Esophagus muscularis mucosa (tissue), 4 donors: ENCODE data around the gene NELFCD. TPM values are rescaled to one million over a fixed set of nuclear protein-coding genes. Genes with fewer than 3 reads are reported as not detected.

Experiments used
- DNase-seq: peaks from one replicate; pipeline ENCODE4 v3.0.0-alpha.2; 2017; ENCODE audit errors: extremely low spot score
- H3K27ac ChIP-seq, 4 donors: fragments of 200-600 bp; sonication (generic); replicated peaks in 1 of 4; 1 replicate in 3 of 4; 2 replicates in 1 of 4; pipeline ENCODE4 v1.5.1; 2016 to 2019; ENCODE audit warnings: mild to moderate bottlenecking in 1 of 4
- H3K27me3 ChIP-seq, 4 donors: fragments of 200-600 bp; sonication (generic); one replicate each; pipeline versions ENCODE4 v1.5.1 to v1.6.0; 2016 to 2019
- H3K36me3 ChIP-seq, 4 donors: fragments of 200-600 bp; sonication (generic); one replicate each; pipeline ENCODE4 v1.5.1; 2016 to 2019
- H3K4me1 ChIP-seq, 4 donors: fragments of 200-600 bp; sonication (generic); one replicate each; pipeline ENCODE4 v1.5.1; 2016 to 2019
- H3K4me3 ChIP-seq, 4 donors: fragments of 200-600 bp; sonication (generic); 1 replicate in 2 of 4; 2 replicates in 2 of 4; pipeline ENCODE4 v1.5.1; 2016 to 2019; ENCODE audit warnings: mild to moderate bottlenecking in 4 of 4, moderate library complexity in 1 of 4
- H3K9me3 ChIP-seq, 4 donors: fragments of 200-600 bp; sonication (generic); 1 replicate in 3 of 4; 2 replicates in 1 of 4; pipeline ENCODE4 v1.5.1; 2016 to 2019
- CTCF ChIP-seq, 3 experiments: fragments of 200-600 bp in 2 of 3; fragments of 450-650 bp in 1 of 3; sonication (generic) in 2 of 3; IDR thresholded peaks; one replicate each; pipeline ENCODE4 v1.5.1; 2017 to 2019; ENCODE audit warnings: antibody characterized with exemption in 3 of 3, mild to moderate bottlenecking in 2 of 3, moderate library complexity in 1 of 3
- EP300 ChIP-seq: sonication (generic); formaldehyde crosslinking; IDR thresholded peaks from one replicate; pipeline ENCODE4 v1.6.1; 2017; ENCODE audit warnings: antibody characterized with exemption
- POLR2A ChIP-seq: fragments of 450-650 bp; IDR thresholded peaks from one replicate; pipeline ENCODE4 v1.6.1; 2017; ENCODE audit warnings: antibody characterized with exemption, moderate library complexity, mild to moderate bottlenecking, low read depth
- POLR2AphosphoS5 ChIP-seq, 2 donors: sonication (generic); formaldehyde crosslinking; IDR thresholded peaks; one replicate each; pipeline ENCODE4 v1.6.1; 2017; ENCODE audit warnings: antibody characterized with exemption in 2 of 2
- WGBS: methylation state at CpG from one replicate; pipeline ENCODE4 v1.1.5; 2018; 5-methylcytosine and 5-hydroxymethylcytosine counted together
- intact Hi-C: fragments of 100-400 bp; cut with DNase I; formaldehyde crosslinking; loops from one replicate; pipeline ENCODE4 v1.15.1; 2023
- total RNA-seq, 4 donors: library from RNA; depleted of rRNA; stranded (reverse); fragments of >200 nt; gene quantifications; one replicate each; pipeline versions ENCODE4 v1.1.0 to v1.2.1, GENCODE V29; 2016

The NELFCD gene
- total RNA-seq, 4 donors from 2014 or later, result 30.5 to 41.5 (median 34.9) TPM

GRCh38 chr20:59033616-59034165, 52.6 kb downstream of the NELFCD start:
- H3K4me1 ChIP-seq, result peaks cover 28 to 39% (median 35%) of the 10 kb centered on the region in 4 donors
- TF ChIP-seq CTCF (IDR thresholded peaks at IDR 0.05), result no peak
- no peak for TF ChIP-seq POLR2AphosphoS5 (IDR thresholded peaks at IDR 0.05)
- TF ChIP-seq EP300, result no peak
- TF ChIP-seq POLR2A, result no peak
- H3K9me3 ChIP-seq, result no peaks in the 10 kb centered on the region
- no peaks in the 10 kb centered on the region for H3K27me3 ChIP-seq
- peak; percentile 12 for DNase-seq
- no peak overlapping the region for H3K4me3 ChIP-seq
- H3K36me3 ChIP-seq, result peaks cover 33 to 64% (median 52%) of the 10 kb centered on the region in 4 donors
- no peak overlapping the region for H3K27ac ChIP-seq
- intact Hi-C loops, result loop anchor here (5.0 to 10.0 kb wide), 3 partner anchors 51 to 729 kb away; partner anchors contain the start of genes NELFCD and RAB22A
- WGBS, result 86% methylated on average over 2 of the region's 2 CpGs

- WGBS, result 93% methylated on average over 3 of the region's 3 CpGs
- intact Hi-C loops, result loop anchor here (10.0 kb wide), 1 partner anchor 731 kb away; the partner anchor contains the start of gene RAB22A
- Histone ChIP-seq H3K36me3 (peaks cover 26 to 49% (median 41%) of the 10 kb centered on the region in 4 donors), H3K27me3 (no peaks in the 10 kb centered on the region), H3K4me1 (peaks cover 23 to 34% (median 30%) of the 10 kb centered on the region in 4 donors), H3K9me3 (no peaks in the 10 kb centered on the region), H3K4me3 (no peak overlapping the region), H3K27ac (no peak overlapping the region)
- no peak for DNase-seq
- TF ChIP-seq POLR2AphosphoS5 (IDR thresholded peaks at IDR 0.05) (no peak), POLR2A (no peak), EP300 (no peak), CTCF (IDR thresholded peaks at IDR 0.05) (no peak)
These were observed 54.3 kb downstream of the NELFCD start for GRCh38 chr20:59035381-59035780.

- DNase-seq, result peak; percentile 70
- 89% methylated on average over 12 of the region's 12 CpGs for WGBS
- intact Hi-C loops, result loop anchor here (10.0 kb wide), 1 partner anchor 733 kb away; the partner anchor contains the start of gene RAB22A
These were observed 56.3 kb downstream of the NELFCD start for GRCh38 chr20:59037386-59037785.

GRCh38 chr20:59039233-59039632, 58.2 kb downstream of the NELFCD start:
- no peak overlapping the region for H3K4me3 ChIP-seq
- no peaks in the 10 kb centered on the region for H3K9me3 ChIP-seq
- H3K27ac ChIP-seq, result no peak overlapping the region
- no peaks in the 10 kb centered on the region for H3K27me3 ChIP-seq
- no peak for DNase-seq
- 72% methylated on average over 1 of the region's 1 CpG for WGBS
- intact Hi-C loops, result loop anchor here (10.0 kb wide), 1 partner anchor 734 kb away; the partner anchor contains the start of gene RAB22A
- peaks cover 26 to 49% (median 38%) of the 10 kb centered on the region in 4 donors for H3K36me3 ChIP-seq
- H3K4me1 ChIP-seq, result peaks cover 32 to 41% (median 37%) of the 10 kb centered on the region in 4 donors
- TF ChIP-seq EP300 (no peak), POLR2A (no peak), POLR2AphosphoS5 (IDR thresholded peaks at IDR 0.05) (no peak), CTCF (IDR thresholded peaks at IDR 0.05) (no peak)

More at GRCh38 chr20:59037386-59037785, 56.3 kb downstream of the NELFCD start:
- Histone ChIP-seq H3K27me3 (no peaks in the 10 kb centered on the region), H3K9me3 (no peaks in the 10 kb centered on the region), H3K27ac (no peak overlapping the region), H3K4me3 (no peak overlapping the region), H3K4me1 (peaks cover 27 to 41% (median 33%) of the 10 kb centered on the region in 4 donors), H3K36me3 (peaks cover 26 to 49% (median 42%) of the 10 kb centered on the region in 4 donors)
- TF ChIP-seq CTCF (IDR thresholded peaks at IDR 0.05) (no peak), EP300 (no peak), POLR2AphosphoS5 (IDR thresholded peaks at IDR 0.05) (no peak), POLR2A (no peak)
